OCI-M2 (cell line): Measurements from ENCODE around the gene WDR1.
"Not testable (repeated sequence)": the region's sequence is repeated elsewhere in the genome, so short reads cannot be mapped to it uniquely, and the experiment has no call there.

ENCODE experiments used
- DNase-seq: peaks from one replicate; lab custom pipeline; 2025; ENCODE audit not compliant: unreplicated experiment; lab: John Stamatoyannopoulos, UW

Gene WDR1

DNA sequence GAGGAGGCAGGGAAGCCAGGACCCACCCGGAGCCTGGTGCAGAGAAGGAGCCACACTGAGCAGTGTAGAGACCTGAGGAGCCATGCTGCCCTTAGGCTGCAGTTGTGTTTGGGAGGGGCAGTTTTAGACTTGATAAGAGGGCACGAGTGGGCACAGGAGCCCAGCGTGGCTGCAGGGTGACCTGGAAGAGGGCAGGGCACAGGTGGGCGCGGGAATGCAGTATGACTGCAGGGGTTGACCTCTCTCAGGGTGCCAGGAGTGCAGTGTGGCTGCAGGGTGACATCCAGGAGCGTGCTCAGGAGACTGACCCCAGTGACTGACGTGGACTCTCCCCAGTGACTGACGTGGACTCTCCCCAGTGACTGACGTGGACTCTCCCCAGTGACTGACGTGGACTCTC lies 14.6 kb upstream of the WDR1 start:
- DNase-seq, result no peak

DNA sequence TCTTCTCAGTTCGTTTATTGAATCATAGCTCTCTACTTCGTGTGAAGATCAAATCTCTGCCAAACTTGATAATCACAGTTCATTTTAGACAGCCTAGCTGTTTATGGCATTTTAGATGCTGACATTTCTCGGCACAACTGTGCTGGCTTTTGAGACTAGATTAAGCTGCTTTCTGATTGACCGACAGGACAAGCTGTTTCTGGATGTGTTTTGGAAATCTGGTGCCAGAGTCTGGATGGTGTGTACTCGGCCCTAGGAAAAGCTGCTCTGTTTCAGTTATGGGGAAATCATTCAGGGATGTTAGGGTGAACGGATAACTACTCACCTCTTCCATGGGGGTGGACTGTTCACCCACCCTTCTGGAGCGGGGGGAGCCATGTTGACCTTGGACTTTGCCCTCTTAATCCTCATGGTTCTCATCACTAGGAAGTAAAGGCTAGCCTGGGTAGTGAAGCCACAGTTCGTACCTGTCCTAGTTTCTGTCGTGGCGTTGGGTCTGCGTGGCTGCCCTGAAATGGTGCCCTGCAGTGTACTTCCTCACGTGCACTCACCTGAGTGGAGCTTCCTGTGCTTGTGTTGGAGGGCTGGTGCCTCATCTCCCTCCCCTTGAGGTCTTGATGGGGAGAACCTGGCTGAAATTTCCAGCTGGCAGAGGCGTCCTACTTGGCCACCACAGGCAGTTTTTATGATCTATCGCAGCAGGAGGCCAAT lies 13.7 kb upstream of the WDR1 start:
- no peak for DNase-seq

DNA sequence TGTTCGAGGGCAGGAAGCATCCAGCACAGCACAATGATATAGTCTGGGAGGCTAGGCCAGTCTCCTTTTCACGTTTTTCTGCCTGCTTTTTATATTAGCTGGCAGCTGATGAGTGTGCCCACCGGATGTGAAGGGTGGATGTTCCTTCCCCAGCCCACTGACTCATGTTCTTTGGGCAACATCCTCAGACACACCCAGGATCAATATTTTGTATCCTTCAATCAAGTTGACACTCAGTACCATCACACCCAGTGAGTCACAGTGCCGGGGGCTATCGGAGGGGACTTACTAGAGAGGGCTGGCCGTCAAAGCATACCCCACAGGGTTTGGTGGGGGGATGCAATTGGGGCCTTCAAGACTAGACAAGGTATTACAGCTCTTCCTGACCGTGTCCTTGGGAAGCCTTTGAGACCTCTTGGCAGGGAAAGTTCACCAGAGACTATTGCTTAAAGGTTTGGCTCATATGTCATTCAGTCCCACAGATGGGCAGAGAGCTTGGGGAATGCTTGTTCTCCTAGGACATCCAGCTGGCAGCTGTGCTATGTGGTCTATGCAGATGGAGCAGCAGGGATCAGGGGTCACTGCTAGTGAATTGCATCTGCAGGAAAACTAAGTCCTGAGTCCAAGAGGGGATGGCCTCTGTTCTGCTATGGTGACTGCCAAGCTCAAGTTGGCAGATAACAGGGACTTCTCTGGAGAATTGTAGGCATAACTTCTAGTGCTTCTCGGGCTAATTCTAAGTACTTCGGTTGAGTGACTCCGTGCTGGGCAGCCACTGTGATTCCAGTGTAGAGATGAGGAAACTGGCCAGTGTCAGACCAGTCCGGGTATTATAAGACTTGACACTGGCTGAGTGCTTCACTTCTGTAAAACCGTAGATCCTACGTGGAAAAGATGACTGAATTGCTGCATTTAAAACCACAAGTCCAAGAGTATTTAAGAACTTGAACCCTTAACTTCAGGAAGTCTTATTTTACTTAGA lies 12.9 kb upstream of the WDR1 start:
- no peak for DNase-seq

DNA sequence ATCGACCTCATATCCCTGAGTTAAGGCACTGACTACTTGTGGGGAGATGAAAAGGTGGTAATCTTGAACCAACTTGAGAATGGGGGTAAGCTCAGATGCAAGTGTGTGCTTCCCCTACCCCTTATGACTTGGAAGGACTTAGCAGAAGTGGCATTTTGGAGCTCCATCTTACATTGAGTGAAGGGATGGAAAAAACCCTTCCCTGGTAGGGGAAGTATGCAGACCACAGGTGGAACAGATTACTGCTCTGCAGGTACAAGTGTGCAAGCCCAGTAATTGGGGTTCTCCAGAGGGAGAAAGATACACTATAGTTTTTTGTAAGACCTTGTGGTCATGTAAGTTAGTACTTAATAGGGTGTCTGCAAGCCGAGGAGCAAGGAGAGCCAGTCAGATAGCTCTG lies 12.2 kb upstream of the WDR1 start:
- no peak for DNase-seq

DNA sequence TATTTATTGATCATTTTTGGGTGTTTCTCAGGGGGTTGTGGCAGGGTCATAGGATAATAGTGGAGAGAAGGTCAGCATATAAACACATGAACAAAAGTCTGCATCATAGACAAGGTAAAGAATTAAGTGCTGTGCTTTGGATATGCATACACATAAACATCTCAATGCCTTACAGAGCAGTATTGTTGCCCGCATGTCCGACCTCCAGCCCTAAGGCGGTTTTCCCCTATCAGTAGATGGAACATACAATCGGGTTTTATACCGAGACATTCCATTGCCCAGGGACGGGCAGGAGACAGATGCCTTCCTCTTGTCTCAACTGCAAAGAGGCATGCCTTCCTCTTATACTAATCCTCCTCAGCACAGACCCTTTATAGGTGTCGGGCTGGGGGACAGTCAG lies 10.9 kb upstream of the WDR1 start:
- not testable (repeated sequence) for DNase-seq

DNA sequence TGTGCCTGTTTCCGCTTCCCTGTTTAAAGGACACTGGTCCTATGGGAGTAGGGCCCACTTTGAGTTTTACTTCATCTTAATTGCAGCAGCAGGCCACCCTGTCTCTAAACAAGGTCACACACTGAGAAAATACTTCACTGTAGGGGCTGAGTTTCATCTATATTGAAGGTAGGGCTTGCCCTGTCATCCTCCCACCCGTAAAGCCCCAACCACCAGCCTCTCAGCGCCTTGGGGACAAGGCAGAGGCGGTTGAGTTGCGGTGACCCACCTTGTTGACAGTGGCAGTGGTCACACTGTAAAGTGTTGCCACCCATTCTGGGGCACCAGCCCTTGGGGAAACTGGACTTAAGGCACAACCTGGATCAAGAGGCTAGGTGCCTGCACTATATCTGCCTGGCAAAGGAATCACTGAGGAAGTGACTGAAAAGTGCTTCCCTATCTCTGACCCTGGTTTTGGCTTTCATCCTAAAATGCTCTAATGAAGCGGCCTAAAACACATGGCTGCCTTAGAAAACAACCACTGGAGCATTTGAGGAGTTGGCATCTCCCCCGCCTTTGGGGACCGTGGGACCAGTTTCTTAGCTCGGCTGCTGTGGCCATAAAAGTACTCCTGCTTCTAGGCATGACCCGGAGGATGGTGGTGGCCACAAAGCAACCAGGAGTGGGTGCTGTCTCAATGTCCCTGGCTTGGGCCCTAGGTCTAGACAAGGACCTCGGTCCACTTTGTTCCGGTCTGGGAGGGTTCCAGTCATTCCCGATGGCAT lies 7.8 kb upstream of the WDR1 start:
- no peak for DNase-seq

DNA sequence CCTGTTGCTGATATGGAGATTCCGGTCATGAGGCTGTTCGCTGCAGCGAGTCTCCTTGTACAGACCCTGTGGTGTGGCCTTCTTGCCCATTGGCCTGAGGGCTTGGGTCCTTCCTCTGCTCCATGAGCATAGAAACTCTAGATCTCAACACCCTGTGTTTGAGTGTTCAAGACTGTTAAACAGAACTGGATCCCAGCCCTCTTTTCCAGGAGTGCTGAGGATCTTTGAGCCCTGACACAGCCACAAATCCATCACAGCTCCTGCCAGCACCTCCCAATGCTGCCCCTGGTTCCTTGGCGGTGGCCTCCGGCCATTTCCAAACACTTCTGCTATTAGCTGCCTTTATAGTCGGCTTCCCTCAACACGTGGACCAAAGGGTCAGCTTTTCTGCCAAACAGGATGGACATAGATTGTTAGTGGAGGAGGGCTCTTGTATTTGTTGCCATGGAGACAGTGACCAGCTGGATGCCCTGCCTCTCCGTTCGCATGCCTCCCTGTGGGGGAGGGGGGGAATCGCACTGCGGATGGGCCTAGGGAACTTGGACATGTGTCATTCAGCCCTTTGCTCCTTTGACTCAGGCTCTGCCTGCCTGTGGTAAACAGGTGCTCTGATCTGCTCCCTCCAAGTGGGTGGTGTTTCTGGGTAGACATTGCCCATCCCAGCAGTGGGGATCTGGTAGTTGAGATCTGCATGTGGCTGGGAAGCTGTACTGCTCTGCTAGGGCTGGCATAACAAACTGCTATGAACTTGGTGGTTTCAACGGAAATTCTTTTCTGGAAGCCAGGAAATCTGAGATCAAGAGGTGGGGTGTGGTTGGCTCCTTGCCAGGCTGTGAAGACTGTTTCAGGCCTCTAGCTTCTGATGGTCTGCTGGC lies 6.9 kb upstream of the WDR1 start:
- DNase-seq, result no peak

DNA sequence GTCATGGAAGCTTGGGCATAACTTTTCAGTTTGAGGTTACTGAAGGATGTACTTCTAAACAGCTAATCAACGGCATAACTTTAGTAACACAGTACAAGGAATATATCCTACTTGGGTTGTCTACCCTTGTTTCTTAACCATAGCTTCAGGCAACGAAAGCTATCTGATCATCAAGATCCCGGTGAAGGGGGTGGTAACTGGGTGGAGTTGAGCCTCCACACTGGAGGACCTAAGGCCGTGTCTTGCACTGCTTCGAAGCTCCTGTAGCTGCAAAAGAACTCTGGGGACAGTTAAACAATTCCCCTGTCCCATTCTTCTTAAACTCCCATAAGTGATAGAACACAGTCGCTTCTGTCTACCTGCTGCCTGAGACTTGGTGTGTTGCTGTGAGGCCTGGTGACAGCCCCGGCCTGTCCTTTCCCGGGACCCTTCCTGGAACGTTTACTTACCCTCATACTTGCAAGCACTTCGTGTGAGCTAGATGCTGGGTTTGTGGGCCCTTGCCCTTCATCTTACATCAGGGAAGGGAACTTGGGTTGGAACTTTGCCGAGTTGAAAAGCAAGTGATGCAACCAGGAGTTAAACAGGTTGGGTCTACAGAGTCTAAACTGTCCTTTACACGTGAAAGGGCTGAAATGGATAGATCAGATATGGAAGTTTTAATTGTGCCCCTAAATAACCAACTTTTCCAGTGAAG lies 5.8 kb upstream of the WDR1 start:
- DNase-seq, result no peak

DNA sequence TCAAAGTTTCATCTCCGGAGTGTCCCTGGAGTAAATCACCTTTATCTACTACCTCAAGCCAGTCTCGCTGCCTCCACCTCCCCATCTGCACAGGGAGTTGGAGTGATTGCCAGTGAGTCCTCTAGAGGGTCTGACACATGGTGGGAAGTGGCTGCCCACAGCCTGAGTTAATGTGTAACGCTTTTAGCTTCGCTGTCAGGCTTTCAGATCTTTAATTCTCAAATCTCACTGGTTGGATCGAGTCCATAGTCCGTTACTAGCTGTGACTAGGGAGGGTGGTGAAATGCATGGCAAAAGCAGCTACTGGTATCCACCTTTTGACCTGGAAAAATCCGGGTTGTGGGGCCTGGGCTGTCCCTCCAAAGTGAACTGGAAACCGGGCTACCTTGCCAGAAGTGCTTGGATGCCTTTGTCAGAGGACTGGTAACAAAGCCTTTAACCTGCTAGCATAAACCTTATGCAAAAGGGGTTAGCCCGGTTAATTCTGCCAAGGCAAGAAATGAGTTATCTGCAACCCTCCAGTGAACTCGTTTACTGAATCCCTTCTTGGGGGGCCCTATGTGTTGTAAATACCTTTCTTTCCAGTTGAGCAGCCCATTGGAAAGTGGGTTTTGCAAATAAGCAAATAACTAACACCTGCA lies 5.1 kb upstream of the WDR1 start:
- DNase-seq, result no peak

DNA sequence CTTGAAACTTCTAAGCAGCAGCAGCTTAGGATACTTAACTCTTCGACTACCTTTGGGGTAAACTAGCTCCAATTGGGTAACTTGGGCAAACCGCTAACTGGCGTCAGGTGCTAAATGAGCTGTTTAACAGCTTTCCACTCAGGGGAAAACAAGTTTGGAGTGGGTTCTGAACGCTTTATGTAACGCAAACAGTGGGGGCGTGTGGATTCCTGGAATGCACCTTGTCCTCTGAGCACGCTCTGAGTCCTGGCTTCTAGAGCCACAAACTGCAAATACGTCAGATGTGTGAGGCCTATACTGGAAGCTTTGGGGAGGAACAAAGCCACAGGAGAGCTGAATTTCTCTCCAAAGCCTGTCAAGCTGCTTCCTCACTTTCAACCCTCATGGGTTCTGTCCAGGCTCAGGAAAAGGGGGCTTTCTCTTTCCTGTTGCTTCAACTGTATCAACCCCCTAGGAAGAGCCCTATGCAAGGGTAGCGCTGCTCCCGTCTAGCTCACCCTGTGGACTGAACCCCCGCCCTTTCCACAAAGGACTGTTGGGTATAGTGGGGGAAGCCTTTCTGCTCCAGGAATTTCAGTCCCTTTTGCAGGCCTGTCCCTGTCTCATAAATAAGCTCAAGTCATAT lies 4.5 kb upstream of the WDR1 start:
- DNase-seq, result no peak

DNA sequence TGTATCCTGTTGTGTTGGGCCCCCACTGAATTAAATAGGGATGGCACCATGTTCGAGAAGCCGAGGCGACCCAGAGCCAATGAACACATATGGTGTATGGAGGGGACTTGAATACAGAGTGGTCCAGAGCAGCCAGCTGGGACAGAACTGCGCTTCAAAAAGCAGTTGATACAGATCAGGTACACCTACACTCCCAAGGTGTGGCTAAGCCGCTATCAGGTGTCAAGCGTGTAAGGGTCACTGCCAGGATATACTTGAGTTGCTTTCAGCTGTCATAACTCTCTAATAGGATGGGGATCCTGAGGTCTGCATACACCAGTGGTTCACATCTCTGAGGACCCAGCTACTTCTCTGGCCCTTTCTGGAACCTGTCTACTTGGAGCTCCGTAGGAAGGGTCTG lies 3.2 kb upstream of the WDR1 start:
- no peak for DNase-seq

DNA sequence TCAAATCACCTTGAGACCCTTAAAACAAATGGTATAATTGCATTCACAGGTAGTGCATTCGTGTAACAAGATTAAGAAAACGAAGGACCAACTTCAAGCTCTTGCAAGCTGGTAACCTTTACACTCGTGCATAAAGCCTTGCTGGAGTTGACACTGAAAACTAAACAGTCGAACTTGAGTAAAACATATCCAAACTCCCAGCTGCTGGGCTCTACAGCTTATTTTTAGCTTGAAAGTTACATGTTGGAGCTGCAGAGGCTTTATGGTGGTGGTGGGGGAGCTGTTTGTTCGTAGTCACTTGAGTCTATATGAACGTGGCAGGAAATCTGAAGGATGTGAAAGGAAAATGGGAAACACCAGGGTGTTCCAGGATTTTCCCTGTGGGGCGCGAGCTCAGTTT lies 2.7 kb upstream of the WDR1 start:
- DNase-seq, result no peak

DNA sequence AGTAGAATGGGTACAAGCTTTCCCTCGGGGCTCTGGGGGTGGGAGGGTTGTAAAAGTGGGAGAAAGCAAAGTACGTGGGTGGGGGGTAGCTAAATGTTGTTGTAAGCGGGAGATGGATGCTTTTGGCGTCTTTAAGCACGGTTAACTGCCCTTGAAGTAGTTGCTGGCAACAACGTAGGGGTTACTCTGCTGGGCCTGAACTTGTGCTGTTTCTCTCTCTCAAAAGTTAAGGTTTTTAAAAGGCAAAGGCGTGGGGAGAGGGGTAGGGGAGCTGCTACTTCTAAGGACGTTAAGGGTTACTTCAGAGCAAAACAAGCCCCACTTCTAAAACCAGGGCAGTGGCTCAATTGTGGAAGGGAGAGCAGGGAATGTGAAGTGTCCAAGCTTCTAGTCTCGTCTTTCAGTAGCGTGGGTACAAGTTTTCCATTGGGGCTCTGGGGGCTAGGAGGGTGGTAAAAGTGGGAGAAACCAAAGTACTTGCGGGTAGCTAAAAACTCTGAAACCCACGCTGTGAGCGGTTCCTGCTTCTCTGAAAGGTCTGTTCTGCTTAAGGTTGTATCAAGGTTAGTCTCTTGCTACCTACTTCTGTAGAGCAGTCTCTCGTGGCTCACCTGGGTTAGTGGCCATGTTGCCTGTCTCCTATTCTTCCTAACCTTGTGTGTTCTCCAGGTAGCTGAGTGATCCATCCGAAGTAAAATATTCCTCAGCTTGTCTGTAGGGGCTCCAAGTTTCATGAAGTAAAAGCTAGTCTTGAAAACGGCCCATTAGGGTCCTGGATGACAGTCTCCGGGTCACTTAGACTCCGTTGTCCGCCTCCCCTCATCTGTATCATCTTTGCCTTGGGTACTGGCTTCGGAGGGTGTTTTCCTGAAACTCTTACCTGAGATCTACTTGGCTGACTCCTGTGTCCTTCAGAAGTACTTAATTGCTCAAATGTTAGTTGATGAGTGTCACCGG lies 1.7 kb upstream of the WDR1 start:
- no peak for DNase-seq

DNA sequence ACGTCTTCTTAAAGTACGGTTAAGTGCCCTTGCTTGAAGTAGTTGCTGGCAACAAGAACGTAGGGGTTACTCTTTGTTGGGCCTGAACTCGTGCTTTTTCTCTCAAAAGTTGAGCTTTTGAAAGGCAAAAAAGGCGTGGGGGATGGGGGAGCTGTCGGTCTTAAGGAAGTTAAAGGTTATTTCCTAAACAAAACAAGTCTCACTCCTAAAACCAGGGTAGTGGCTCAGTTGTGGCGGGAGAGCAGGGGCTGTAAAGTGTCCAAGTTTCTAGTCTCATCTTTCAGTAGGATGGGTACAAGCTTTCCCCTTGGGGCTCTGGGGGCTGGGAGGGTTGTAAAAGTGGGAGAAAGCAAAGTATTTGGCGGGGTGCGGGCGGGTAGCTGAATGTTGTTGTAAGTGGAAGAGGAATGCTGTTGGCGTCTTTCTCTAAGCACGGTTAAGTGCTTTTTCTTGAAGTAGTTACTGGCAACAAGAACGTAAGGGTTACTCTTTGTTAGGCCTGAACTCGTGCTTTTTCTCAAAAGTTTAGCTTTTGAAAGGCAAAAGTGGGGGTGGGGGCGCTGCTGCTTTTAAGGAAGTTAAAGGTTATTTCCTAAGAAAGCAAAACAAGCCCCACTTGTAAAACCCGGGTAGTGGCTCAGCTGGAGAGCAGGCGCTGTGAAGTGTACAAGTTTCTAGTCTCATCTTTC lies 904 bp upstream of the WDR1 start:
- no peak for DNase-seq

DNA sequence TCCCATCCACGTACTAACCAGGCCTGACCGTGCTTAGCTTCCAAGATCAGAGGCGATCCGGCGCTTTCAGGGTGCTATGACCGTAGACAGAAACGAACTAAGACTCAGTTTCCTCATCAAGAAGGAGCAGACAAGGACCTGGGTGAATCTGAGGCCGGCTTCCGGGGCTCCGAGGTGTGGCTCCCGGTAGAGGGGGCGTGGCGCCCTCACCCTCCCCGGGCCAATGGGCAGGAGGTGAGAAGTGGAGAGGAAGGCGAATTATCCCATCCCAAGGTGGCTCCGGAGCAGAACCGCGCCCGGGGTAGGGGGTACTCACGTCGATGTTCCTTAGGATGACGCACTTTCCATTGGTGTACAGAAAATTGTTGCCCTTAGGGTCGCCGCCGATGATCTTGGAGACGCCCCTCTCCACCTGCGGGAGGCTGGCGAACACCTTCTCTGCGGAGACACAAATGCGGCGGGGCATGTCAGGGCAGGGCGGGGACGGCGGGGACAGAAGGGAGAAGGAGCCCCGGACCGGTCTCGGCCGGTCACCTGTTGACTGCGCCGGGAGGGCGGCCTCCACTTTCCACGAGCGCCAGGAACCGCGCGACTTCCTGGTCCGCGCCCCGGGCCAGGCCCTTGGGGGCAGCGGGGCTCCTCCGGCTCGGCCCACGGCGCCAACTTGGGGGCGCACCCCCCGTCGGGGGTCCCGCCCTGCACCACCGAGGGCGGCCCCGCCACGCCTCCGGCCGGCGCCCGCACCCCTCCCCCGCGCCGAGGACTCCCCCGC lies 616 bp downstream of the WDR1 start:
- DNase-seq, result no peak

DNA sequence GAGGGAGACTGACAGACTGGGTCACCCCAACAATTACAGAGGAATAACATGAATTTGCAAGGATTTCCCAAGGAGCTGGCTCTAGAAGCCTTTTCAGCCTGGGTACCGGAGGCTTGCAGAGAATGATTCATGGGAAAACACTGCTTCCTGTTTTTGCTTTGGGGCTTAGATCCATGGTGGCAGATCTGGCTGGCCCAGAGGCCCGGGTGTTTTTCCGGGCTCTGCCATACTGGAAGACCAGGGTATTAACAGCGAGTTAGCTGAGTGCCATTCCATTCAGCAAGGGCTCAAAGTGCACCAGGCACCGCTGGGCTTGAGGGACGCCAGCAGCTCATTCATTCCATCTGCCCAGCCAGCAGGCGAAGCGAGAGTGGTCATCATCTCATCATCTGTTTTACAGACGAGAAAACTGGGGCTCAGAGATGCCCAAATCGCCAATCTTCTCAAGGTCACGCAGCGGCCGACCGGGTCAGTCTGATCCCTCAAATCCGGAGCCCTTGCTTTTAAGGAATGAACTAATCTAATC lies 1.3 kb downstream of the WDR1 start:
- no peak for DNase-seq
